Superior temporal gyrus (tissue), 1 donor: Measurements from ENCODE around the gene IFITM1.
"Not testable (repeated sequence)": the region's sequence is repeated elsewhere in the genome, so short reads cannot be mapped to it uniquely, and the experiment has no call there.

Experiments
- DNase-seq: peaks from one replicate; pipeline ENCODE4 v3.0.0-alpha.2; 2016; ENCODE audit errors: extremely low spot score

The IFITM1 gene

GRCh38 chr11:326592-326841 is 12.7 kb downstream of the IFITM1 start:
- DNase-seq: no peak

GRCh38 chr11:326842-327580 is 13.2 kb downstream of the IFITM1 start:
- DNase-seq: no peak

- no peak for DNase-seq
These were observed 13.7 kb downstream of the IFITM1 start for GRCh38 chr11:327581-327923.

- DNase-seq: no peak
These were observed 14.2 kb downstream of the IFITM1 start for GRCh38 chr11:328012-328411.

GRCh38 chr11:328516-329100 is 14.8 kb downstream of the IFITM1 start:
- DNase-seq: not testable (repeated sequence)

GRCh38 chr11:329886-330253 is 16.0 kb downstream of the IFITM1 start:
- no peak for DNase-seq

- no peak for DNase-seq
These were observed 16.5 kb downstream of the IFITM1 start for GRCh38 chr11:330307-330693.

- DNase-seq: no peak
These were observed 17.0 kb downstream of the IFITM1 start for GRCh38 chr11:330694-331357.

- DNase-seq: no peak
These were observed 17.7 kb downstream of the IFITM1 start for GRCh38 chr11:331358-332060.

GRCh38 chr11:332651-333480 is 19.0 kb downstream of the IFITM1 start:
- no peak for DNase-seq

GRCh38 chr11:333616-334263 is 19.9 kb downstream of the IFITM1 start:
- DNase-seq: not testable (repeated sequence)

GRCh38 chr11:334264-334994 is 20.6 kb downstream of the IFITM1 start:
- DNase-seq: no peak

GRCh38 chr11:335779-336658 is 22.2 kb downstream of the IFITM1 start:
- no peak for DNase-seq

- DNase-seq: no peak
These were observed 22.9 kb downstream of the IFITM1 start for GRCh38 chr11:336659-337198.

GRCh38 chr11:337711-338110 is 23.9 kb downstream of the IFITM1 start:
- DNase-seq: no peak

GRCh38 chr11:339963-340362 is 26.1 kb downstream of the IFITM1 start:
- no peak for DNase-seq

GRCh38 chr11:340539-341512 is 27.0 kb downstream of the IFITM1 start:
- DNase-seq: no peak

GRCh38 chr11:342328-342727 is 28.5 kb downstream of the IFITM1 start:
- no peak for DNase-seq
